ENCODE results near the gene RABAC1. TPM values are rescaled to one million over a fixed set of nuclear protein-coding genes. Genes with fewer than 3 reads are reported as not detected.

RABAC1 gene
- total and polyA plus RNA-seq, 4 experiments from 2014 or later: 97.4 to 256 (median 149) TPM

GRCh38 chr19:41933693-41934426 is 25.3 kb downstream of the RABAC1 start:
- H3K4me3 Mint-ChIP-seq: peak overlapping the region in 2 of 8 donors; percentile 8 to 39

GRCh38 chr19:41932720-41933332 is 26.3 kb downstream of the RABAC1 start:
- H3K9me3 Mint-ChIP-seq: no peaks in the 10 kb centered on the region
- no peaks in the 10 kb centered on the region for H3K27me3 ChIP-seq (ENCODE audit: insufficient read depth, low read length)
- intact Hi-C loops (cut with micrococcal nuclease): no loop called here
- H3K36me3 Mint-ChIP-seq: no peaks in the 10 kb centered on the region
- H3K27me3 Mint-ChIP-seq: peaks cover 1 to 6% of the 10 kb centered on the region in 2 donors
- ChIA-PET POLR2A (ENCODE audit: partially characterized antibody) (interaction anchor here (1.4 to 10.2 kb wide), 3 partner anchors 46 to 73 kb away, joined by 3 to 156 read pairs (median 36); partner anchors contain the start of gene ARHGEF1), CTCF (ENCODE audit: partially characterized antibody) (interaction anchor here (1.9 kb wide), 1 partner anchor 61 kb away, joined by 9 read pairs; no protein-coding TSS in a partner anchor)
- peaks cover 48% of the 10 kb centered on the region for H3K4me1 ChIP-seq (ENCODE audit: insufficient read depth, low read length)
- H3K36me3 ChIP-seq (ENCODE audit: insufficient read depth, low read length): no peaks in the 10 kb centered on the region
- H3K27ac ChIP-seq (ENCODE audit: low read depth, low read length): no peak overlapping the region
- H3K4me1 Mint-ChIP-seq: peaks cover 34 to 74% (median 51%) of the 10 kb centered on the region in 4 donors
- H3K9me3 ChIP-seq (ENCODE audit: control insufficient read depth in 1 of 2, low read length in 2 of 2): no peaks in the 10 kb centered on the region
- H3K4me3 Mint-ChIP-seq: no peak overlapping the region
- no peak overlapping the region for H3K4me3 ChIP-seq (ENCODE audit: low read length in 2 of 2)
- H3K27ac Mint-ChIP-seq: peak overlapping the region in 5 of 7 donors; percentile 32 to 76 (median 73)
- no peak for DNase-seq

More at GRCh38 chr19:41933693-41934426, 25.3 kb downstream of the RABAC1 start:
- H3K4me3 ChIP-seq (ENCODE audit: low read length in 2 of 2): no peak overlapping the region
- ChIA-PET POLR2A (ENCODE audit: partially characterized antibody) (interaction anchor here (0.6 to 2.3 kb wide), 7 partner anchors 11 to 62 kb away, joined by 3 to 18 read pairs (median 5); no protein-coding TSS in a partner anchor), CTCF (ENCODE audit: partially characterized antibody) (interaction anchor here (0.6 to 2.3 kb wide), 7 partner anchors 13 to 74 kb away, joined by 3 to 27 read pairs (median 4); partner anchors contain the start of gene RPS19)
- no peak for DNase-seq
- H3K4me1 ChIP-seq (ENCODE audit: insufficient read depth, low read length): peaks cover 45% of the 10 kb centered on the region
- peaks cover 1 to 6% of the 10 kb centered on the region in 2 donors for H3K27me3 Mint-ChIP-seq
- no peaks in the 10 kb centered on the region for H3K9me3 ChIP-seq (ENCODE audit: control insufficient read depth in 1 of 2, low read length in 2 of 2)
- intact Hi-C loops (cut with micrococcal nuclease): loop anchor here (1.0 to 2.0 kb wide), 2 partner anchors 17 to 75 kb away; no protein-coding TSS in a partner anchor
- H3K9me3 Mint-ChIP-seq: no peaks in the 10 kb centered on the region
- H3K27ac Mint-ChIP-seq: peak overlapping the region; percentile 7 to 91 (median 76)
- H3K27ac ChIP-seq (ENCODE audit: low read depth, low read length): no peak overlapping the region
- no peaks in the 10 kb centered on the region for H3K27me3 ChIP-seq (ENCODE audit: insufficient read depth, low read length)
- H3K36me3 Mint-ChIP-seq: no peaks in the 10 kb centered on the region
- peaks cover 32 to 71% (median 49%) of the 10 kb centered on the region in 4 donors for H3K4me1 Mint-ChIP-seq
- no peaks in the 10 kb centered on the region for H3K36me3 ChIP-seq (ENCODE audit: insufficient read depth, low read length)

GRCh38 chr19:41932259-41932719 is 26.8 kb downstream of the RABAC1 start:
- DNase-seq: no peak
- Mint-ChIP-seq H3K27me3 (peaks cover 1 to 6% of the 10 kb centered on the region in 2 donors), H3K27ac (peak overlapping the region in 2 of 7 donors; percentile 32 to 34), H3K4me3 (no peak overlapping the region), H3K36me3 (no peaks in the 10 kb centered on the region), H3K4me1 (peaks cover 32 to 71% (median 48%) of the 10 kb centered on the region in 4 donors), H3K9me3 (no peaks in the 10 kb centered on the region)
- Histone ChIP-seq H3K27ac (ENCODE audit: low read depth, low read length) (no peak overlapping the region), H3K27me3 (ENCODE audit: insufficient read depth, low read length) (no peaks in the 10 kb centered on the region), H3K4me1 (ENCODE audit: insufficient read depth, low read length) (peaks cover 52% of the 10 kb centered on the region), H3K36me3 (ENCODE audit: insufficient read depth, low read length) (no peaks in the 10 kb centered on the region), H3K9me3 (ENCODE audit: control insufficient read depth in 1 of 2, low read length in 2 of 2) (no peaks in the 10 kb centered on the region), H3K4me3 (ENCODE audit: low read length in 2 of 2) (no peak overlapping the region)
- CTCF ChIA-PET (ENCODE audit: partially characterized antibody): interaction anchor here (1.9 kb wide), 1 partner anchor 60 kb away, joined by 9 read pairs; no protein-coding TSS in a partner anchor
- POLR2A ChIA-PET (ENCODE audit: partially characterized antibody): interaction anchor here (1.4 to 10.2 kb wide), 3 partner anchors 46 to 73 kb away, joined by 3 to 156 read pairs (median 36); partner anchors contain the start of gene ARHGEF1
- intact Hi-C loops (cut with micrococcal nuclease): no loop called here

GRCh38 chr19:41930926-41931592 is 28.1 kb downstream of the RABAC1 start:
- Mint-ChIP-seq H3K36me3 (no peaks in the 10 kb centered on the region), H3K9me3 (no peaks in the 10 kb centered on the region), H3K4me1 (peaks cover 32 to 61% (median 40%) of the 10 kb centered on the region in 4 donors), H3K27ac (peak overlapping the region in 4 of 7 donors; percentile 3 to 63 (median 56)), H3K4me3 (peak overlapping the region in 3 of 8 donors; percentile 3 to 7 (median 7)), H3K27me3 (peaks cover 1 to 6% of the 10 kb centered on the region in 2 donors)
- H3K4me1 ChIP-seq (ENCODE audit: insufficient read depth, low read length): peaks cover 46% of the 10 kb centered on the region
- CTCF ChIA-PET (ENCODE audit: partially characterized antibody): interaction anchor here (1.3 to 1.7 kb wide), 3 partner anchors 14 to 59 kb away, joined by 4 to 6 read pairs (median 4); no protein-coding TSS in a partner anchor
- H3K36me3 ChIP-seq (ENCODE audit: insufficient read depth, low read length): no peaks in the 10 kb centered on the region
- H3K9me3 ChIP-seq (ENCODE audit: control insufficient read depth in 1 of 2, low read length in 2 of 2): no peaks in the 10 kb centered on the region
- H3K27ac ChIP-seq (ENCODE audit: low read depth, low read length): no peak overlapping the region
- no peaks in the 10 kb centered on the region for H3K27me3 ChIP-seq (ENCODE audit: insufficient read depth, low read length)
- POLR2A ChIA-PET (ENCODE audit: partially characterized antibody): interaction anchor here (0.9 to 10.2 kb wide), 7 partner anchors 20 to 71 kb away, joined by 3 to 156 read pairs (median 9); partner anchors contain the start of genes ARHGEF1 and RPS19
- intact Hi-C loops (cut with micrococcal nuclease): no loop called here
- no peak overlapping the region for H3K4me3 ChIP-seq (ENCODE audit: low read length in 2 of 2)
- DNase-seq: no peak

GRCh38 chr19:41930322-41930722 is 28.8 kb downstream of the RABAC1 start:
- H3K4me1 ChIP-seq (ENCODE audit: insufficient read depth, low read length): peaks cover 41% of the 10 kb centered on the region
- peak overlapping the region; percentile 49 to 72 (median 60) for H3K27ac Mint-ChIP-seq
- peak overlapping the region in 7 of 8 donors; percentile 7 to 76 (median 61) for H3K4me3 Mint-ChIP-seq
- no peaks in the 10 kb centered on the region for H3K36me3 Mint-ChIP-seq
- H3K4me3 ChIP-seq (ENCODE audit: low read length in 2 of 2): no peak overlapping the region
- H3K9me3 ChIP-seq (ENCODE audit: control insufficient read depth in 1 of 2, low read length in 2 of 2): no peaks in the 10 kb centered on the region
- no peaks in the 10 kb centered on the region for H3K27me3 ChIP-seq (ENCODE audit: insufficient read depth, low read length)
- ChIA-PET CTCF (ENCODE audit: partially characterized antibody) (interaction anchor here (1.3 to 1.7 kb wide), 5 partner anchors 15 to 58 kb away, joined by 3 to 6 read pairs (median 4); no protein-coding TSS in a partner anchor), POLR2A (ENCODE audit: partially characterized antibody) (interaction anchor here (0.9 to 10.2 kb wide), 10 partner anchors 15 to 70 kb away, joined by 3 to 156 read pairs (median 8); partner anchors contain the start of genes ARHGEF1, RABAC1 and RPS19)
- no peak for DNase-seq
- no peaks in the 10 kb centered on the region for H3K36me3 ChIP-seq (ENCODE audit: insufficient read depth, low read length)
- H3K9me3 Mint-ChIP-seq: no peaks in the 10 kb centered on the region
- H3K4me1 Mint-ChIP-seq: peaks cover 30 to 57% (median 38%) of the 10 kb centered on the region in 4 donors
- peaks cover under 1 to 6% of the 10 kb centered on the region in 2 donors for H3K27me3 Mint-ChIP-seq
- intact Hi-C loops (cut with micrococcal nuclease): no loop called here
- no peak overlapping the region for H3K27ac ChIP-seq (ENCODE audit: low read depth, low read length)

- POLR2A ChIA-PET (ENCODE audit: partially characterized antibody): interaction anchor here (1.0 to 10.2 kb wide), 9 partner anchors 16 to 70 kb away, joined by 3 to 156 read pairs (median 9); partner anchors contain the start of genes ARHGEF1, RABAC1 and RPS19
- no peak overlapping the region for H3K27ac ChIP-seq (ENCODE audit: low read depth, low read length)
- intact Hi-C loops (cut with micrococcal nuclease): loop anchor here (2.0 kb wide), 2 partner anchors 15 to 43 kb away; no protein-coding TSS in a partner anchor
These were observed 29.5 kb downstream of the RABAC1 start for GRCh38 chr19:41929536-41930071.

More at GRCh38 chr19:41929536-41930071, 29.5 kb downstream of the RABAC1 start:
- CTCF ChIA-PET (ENCODE audit: partially characterized antibody): interaction anchor here (1.4 to 1.7 kb wide), 4 partner anchors 15 to 57 kb away, joined by 3 to 6 read pairs (median 4); no protein-coding TSS in a partner anchor
- no peaks in the 10 kb centered on the region for H3K36me3 Mint-ChIP-seq
- H3K9me3 Mint-ChIP-seq: no peaks in the 10 kb centered on the region
- Histone ChIP-seq H3K36me3 (ENCODE audit: insufficient read depth, low read length) (no peaks in the 10 kb centered on the region), H3K4me1 (ENCODE audit: insufficient read depth, low read length) (peaks cover 34% of the 10 kb centered on the region), H3K4me3 (ENCODE audit: low read length in 2 of 2) (peak overlapping the region in 1 of 2 donors; percentile 74), H3K9me3 (ENCODE audit: control insufficient read depth in 1 of 2, low read length in 2 of 2) (no peaks in the 10 kb centered on the region), H3K27me3 (ENCODE audit: insufficient read depth, low read length) (no peaks in the 10 kb centered on the region)
- H3K4me1 Mint-ChIP-seq: peaks cover 24 to 50% (median 31%) of the 10 kb centered on the region in 4 donors
- DNase-seq: no peak
- no peaks in the 10 kb centered on the region for H3K27me3 Mint-ChIP-seq
- H3K27ac Mint-ChIP-seq: peak overlapping the region in 5 of 7 donors; percentile 12 to 96 (median 87)
- H3K4me3 Mint-ChIP-seq: peak overlapping the region; percentile 58 to 98 (median 92)

All from CD4-positive, alpha-beta memory T cell (primary cell).